Transverse colon (tissue), 4 donors: Measurements from ENCODE around the gene SPARCL1. TPM values are rescaled to one million over a fixed set of nuclear protein-coding genes. Genes with fewer than 3 reads are reported as not detected.

Experiments
- DNase-seq: peaks from one replicate; pipeline ENCODE4 v3.0.0-alpha.2; 2019
- H3K27ac ChIP-seq, 4 donors: fragments of 200-600 bp; sonication (generic); 2 replicates each; pipeline ENCODE4 v1.5.1; 2016 to 2018; ENCODE audit warnings: inconsistent platforms in 4 of 4
- H3K27me3 ChIP-seq: fragments of 200-600 bp; sonication (generic); 2 replicates; pipeline ENCODE4 v1.5.1; 2017; ENCODE audit warnings: inconsistent platforms
- H3K36me3 ChIP-seq, 4 donors: fragments of 200-600 bp; sonication (generic); 2 replicates each; pipeline ENCODE4 v1.5.1; 2017 to 2019; ENCODE audit warnings: inconsistent platforms in 4 of 4
- H3K4me1 ChIP-seq, 4 donors: fragments of 200-600 bp; sonication (generic); 2 replicates each; pipeline ENCODE4 v1.5.1; 2017 to 2020; ENCODE audit warnings: inconsistent platforms in 4 of 4
- H3K4me3 ChIP-seq, 4 donors: fragments of 200-600 bp; sonication (generic); 1 replicate in 1 of 4; 2 replicates in 3 of 4; pipeline versions ENCODE4 v1.5.1 to v1.6.1; 2017 to 2019; ENCODE audit warnings: inconsistent platforms in 4 of 4
- H3K9me3 ChIP-seq, 2 donors: fragments of 200-600 bp; sonication (generic); 2 replicates each; pipeline ENCODE4 v1.5.1; 2017 to 2019; ENCODE audit warnings: inconsistent platforms in 2 of 2
- EP300 ChIP-seq: sonication (generic); formaldehyde crosslinking; IDR thresholded peaks from one replicate; pipeline ENCODE4 v1.6.1; 2017; ENCODE audit warnings: antibody characterized with exemption, low read depth
- POLR2A ChIP-seq: fragments of 450-650 bp; IDR thresholded peaks from one replicate; pipeline ENCODE4 v1.6.1; 2016; ENCODE audit warnings: antibody characterized with exemption, mild to moderate bottlenecking, moderate library complexity
- POLR2AphosphoS5 ChIP-seq, 3 donors: sonication (generic); formaldehyde crosslinking; IDR thresholded peaks; one replicate each; pipeline ENCODE4 v1.6.1; 2016; ENCODE audit warnings: antibody characterized with exemption in 3 of 3
- WGBS, 2 donors: methylation state at CpG; one replicate each; pipeline ENCODE4 v1.1.5; 2018; ENCODE audit warnings: low coverage in 1 of 2; 5-methylcytosine and 5-hydroxymethylcytosine counted together
- in situ Hi-C, 4 donors: fragments of 200-750 bp; cut with MboI; loops; one replicate each; pipeline versions ENCODE4 v1.15.0 to v1.15.1; 2017; ENCODE audit warnings: low sequenced_read_pairs in 3 of 4, low pct_ligation_motif_present in 1 of 4, low pct_unique_long_range_greater_than_20kb in 1 of 4
- intact Hi-C: fragments of 100-400 bp; cut with DNase I; formaldehyde crosslinking; loops from one replicate; pipeline ENCODE4 v1.15.1; 2023; ENCODE audit warnings: low total_unique reads
- total RNA-seq, 4 donors: library from RNA; depleted of rRNA; stranded (reverse); fragments of >200 nt; gene quantifications; one replicate each; pipeline ENCODE4 v1.1.0, GENCODE V29; 2016
- TF ChIP-seq, protein P1 (sequence below), 5 experiments: fragments of 200-600 bp in 3 of 5; fragments of 450-650 bp in 2 of 5; sonication (generic) in 3 of 5; IDR thresholded peaks; 1 replicate in 2 of 5; 2 replicates in 3 of 5; pipeline ENCODE4 v1.5.1; 2016 to 2017; ENCODE audit warnings: antibody characterized with exemption in 5 of 5, inconsistent platforms in 3 of 5, mild to moderate bottlenecking in 2 of 5, moderate library complexity in 1 of 5

The SPARCL1 gene
- total RNA-seq, 4 donors from 2014 or later, result 113 to 228 (median 151) TPM

DNA sequence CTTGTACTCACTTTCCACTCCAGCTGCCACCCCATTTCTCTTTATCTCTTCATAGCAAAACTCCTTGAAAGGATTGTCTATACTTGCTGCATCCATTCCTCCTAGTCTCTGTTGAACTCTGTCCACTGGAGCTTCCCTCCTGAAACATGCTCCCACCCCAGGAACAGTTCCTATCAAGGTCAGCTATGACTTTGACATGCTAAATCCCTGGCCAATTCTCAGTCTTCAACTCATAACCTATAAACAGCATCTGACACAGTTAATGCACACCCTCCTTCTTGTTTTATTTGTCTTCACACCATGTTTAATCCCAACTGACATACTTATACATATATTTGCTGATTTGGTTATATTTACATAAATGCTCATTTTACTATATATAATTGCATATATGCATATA, 47.8 kb downstream of the SPARCL1 start:
- Histone ChIP-seq H3K4me1 (no peaks in the 10 kb centered on the region), H3K27me3 (no peaks in the 10 kb centered on the region), H3K4me3 (no peak overlapping the region), H3K27ac (no peak overlapping the region), H3K9me3 (no peaks in the 10 kb centered on the region), H3K36me3 (peaks cover 0 to 6% (median 0%) of the 10 kb centered on the region in 4 donors)
- DNase-seq, result no peak
- in situ Hi-C loops (no loop called here), intact Hi-C loops (no loop called here)
- TF ChIP-seq POLR2AphosphoS5 (IDR thresholded peaks at IDR 0.05) (no peak), EP300 (no peak), POLR2A (no peak)
- TF ChIP-seq, protein P1, sequence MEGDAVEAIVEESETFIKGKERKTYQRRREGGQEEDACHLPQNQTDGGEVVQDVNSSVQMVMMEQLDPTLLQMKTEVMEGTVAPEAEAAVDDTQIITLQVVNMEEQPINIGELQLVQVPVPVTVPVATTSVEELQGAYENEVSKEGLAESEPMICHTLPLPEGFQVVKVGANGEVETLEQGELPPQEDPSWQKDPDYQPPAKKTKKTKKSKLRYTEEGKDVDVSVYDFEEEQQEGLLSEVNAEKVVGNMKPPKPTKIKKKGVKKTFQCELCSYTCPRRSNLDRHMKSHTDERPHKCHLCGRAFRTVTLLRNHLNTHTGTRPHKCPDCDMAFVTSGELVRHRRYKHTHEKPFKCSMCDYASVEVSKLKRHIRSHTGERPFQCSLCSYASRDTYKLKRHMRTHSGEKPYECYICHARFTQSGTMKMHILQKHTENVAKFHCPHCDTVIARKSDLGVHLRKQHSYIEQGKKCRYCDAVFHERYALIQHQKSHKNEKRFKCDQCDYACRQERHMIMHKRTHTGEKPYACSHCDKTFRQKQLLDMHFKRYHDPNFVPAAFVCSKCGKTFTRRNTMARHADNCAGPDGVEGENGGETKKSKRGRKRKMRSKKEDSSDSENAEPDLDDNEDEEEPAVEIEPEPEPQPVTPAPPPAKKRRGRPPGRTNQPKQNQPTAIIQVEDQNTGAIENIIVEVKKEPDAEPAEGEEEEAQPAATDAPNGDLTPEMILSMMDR (IDR thresholded peaks at IDR 0.05), result no peak

DNA sequence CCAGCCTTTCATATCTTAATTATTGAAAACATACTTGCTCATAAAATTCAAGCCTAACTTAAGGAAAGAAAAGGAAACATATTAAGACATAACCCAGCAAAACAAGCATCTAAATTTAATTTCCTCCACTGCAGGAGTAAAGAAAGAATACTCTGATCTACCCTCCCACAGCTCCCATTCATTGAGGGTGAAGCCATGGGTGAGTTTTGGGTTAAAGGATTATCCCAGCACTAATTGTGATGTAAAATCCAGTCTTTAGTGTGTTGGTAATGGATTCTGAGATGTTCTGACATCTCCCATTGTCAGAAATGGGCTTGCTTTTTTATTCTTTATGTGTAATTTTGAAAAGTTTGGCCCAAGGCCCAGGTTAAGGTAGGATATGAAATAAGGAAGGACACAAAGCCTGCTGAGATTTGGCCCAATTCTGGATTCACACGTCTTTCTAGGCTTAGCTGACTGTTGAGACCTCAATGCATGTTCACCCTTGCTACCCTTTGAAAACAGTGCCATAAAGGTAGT, 50.4 kb downstream of the SPARCL1 start:
- Histone ChIP-seq H3K9me3 (no peaks in the 10 kb centered on the region), H3K4me1 (no peaks in the 10 kb centered on the region), H3K27ac (no peak overlapping the region), H3K4me3 (no peak overlapping the region), H3K36me3 (peaks cover 0 to 6% (median 0%) of the 10 kb centered on the region in 4 donors), H3K27me3 (no peaks in the 10 kb centered on the region)
- in situ Hi-C loops, result no loop called here
- TF ChIP-seq EP300, result no peak
- no peak for TF ChIP-seq POLR2AphosphoS5 (IDR thresholded peaks at IDR 0.05)
- TF ChIP-seq, protein P1 (IDR thresholded peaks at IDR 0.05), result no peak
- no peak for TF ChIP-seq POLR2A
- DNase-seq, result no peak
- WGBS, 2 donors, result 67 to 78% methylated on average over 1 of the region's 1 CpG
- intact Hi-C loops, result no loop called here

DNA sequence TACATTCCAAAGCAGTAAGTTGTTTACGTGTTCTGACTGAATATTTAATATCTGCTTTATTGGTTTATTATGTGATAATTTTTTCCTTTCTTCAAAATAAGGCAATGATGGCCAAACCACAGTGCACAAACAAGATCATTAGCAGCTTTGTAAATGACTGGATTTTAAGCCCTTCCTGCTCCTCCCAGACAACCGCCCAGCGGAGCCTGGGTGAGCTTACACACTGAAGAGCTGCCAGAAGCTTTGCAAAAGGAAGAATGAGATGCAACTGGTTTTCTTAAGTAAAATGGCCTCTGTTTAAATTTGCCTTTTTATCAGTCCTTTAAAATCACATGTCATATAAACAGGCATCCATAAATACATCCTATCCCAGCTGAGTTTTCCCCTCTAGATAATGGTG, 52.2 kb downstream of the SPARCL1 start:
- no peaks in the 10 kb centered on the region for H3K27me3 ChIP-seq
- no peaks in the 10 kb centered on the region for H3K9me3 ChIP-seq
- in situ Hi-C loops (no loop called here), intact Hi-C loops (no loop called here)
- WGBS, 2 donors, result 64 to 86% methylated on average over 3 of the region's 3 CpGs
- H3K36me3 ChIP-seq, result peaks cover 0 to 6% (median 0%) of the 10 kb centered on the region in 4 donors
- DNase-seq, result no peak
- TF ChIP-seq, protein P1 (IDR thresholded peaks at IDR 0.05), result no peak
- TF ChIP-seq EP300 (no peak), POLR2A (no peak), POLR2AphosphoS5 (IDR thresholded peaks at IDR 0.05) (no peak)
- no peak overlapping the region for H3K27ac ChIP-seq
- no peak overlapping the region for H3K4me3 ChIP-seq
- no peaks in the 10 kb centered on the region for H3K4me1 ChIP-seq

DNA sequence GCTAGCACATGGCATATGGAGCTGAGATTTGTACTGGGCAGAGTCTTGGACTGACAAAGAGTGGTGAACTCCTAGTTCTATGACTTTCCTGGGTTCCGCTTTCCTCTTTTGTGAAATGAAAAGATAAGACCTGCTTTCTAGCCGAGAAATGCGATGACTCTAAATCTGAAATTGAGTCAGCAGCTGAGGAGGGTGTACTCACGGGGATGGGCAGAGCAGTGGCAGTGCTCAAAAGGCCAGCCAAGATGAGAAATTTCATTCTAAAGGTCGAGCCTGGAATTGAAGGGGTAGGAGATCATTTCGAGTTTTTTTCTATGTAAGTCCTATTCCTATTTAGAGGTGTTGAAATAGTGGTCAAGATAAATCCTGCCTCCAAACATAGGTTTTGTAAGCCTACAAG, 59.8 kb downstream of the SPARCL1 start:
- no peak overlapping the region for H3K4me3 ChIP-seq
- DNase-seq, result no peak
- no peaks in the 10 kb centered on the region for H3K9me3 ChIP-seq
- no peaks in the 10 kb centered on the region for H3K27me3 ChIP-seq
- H3K36me3 ChIP-seq, result no peaks in the 10 kb centered on the region
- TF ChIP-seq POLR2A (no peak), EP300 (no peak), POLR2AphosphoS5 (IDR thresholded peaks at IDR 0.05) (no peak)
- TF ChIP-seq, protein P1 (IDR thresholded peaks at IDR 0.05), result no peak
- 67 to 81% methylated on average over 4 to 6 of the region's 6 CpGs for WGBS, 2 donors
- no peak overlapping the region for H3K27ac ChIP-seq
- in situ Hi-C loops (loop anchor here in 3 of 4 donors (10.0 to 25.0 kb wide), 4 partner anchors 95 to 332 kb away; no protein-coding TSS in a partner anchor), intact Hi-C loops (no loop called here)
- peaks cover 0 to 3% (median 0%) of the 10 kb centered on the region in 4 donors for H3K4me1 ChIP-seq
